SK-N-SH (cell line): Measurements from ENCODE around the gene ERBB2. TPM values are rescaled to one million over a fixed set of nuclear protein-coding genes. Genes with fewer than 3 reads are reported as not detected.

Experiments used
- CTCF ChIA-PET: fragments of 300-600, 350-600 bp; formaldehyde crosslinking; extraction: SDS; loops from one replicate; lab custom pipeline; 2021; lab: Yijun Ruan, JAX
- POLR2A ChIA-PET: fragments of 350-600 bp; sonication (Branson Sonifier 250); formaldehyde crosslinking; extraction: SDS; loops from one replicate; lab custom pipeline; 2020; ENCODE audit warnings: antibody characterized with exemption, inconsistent platforms; lab: Yijun Ruan, JAX
- DNase-seq: peaks from one replicate; pipeline ENCODE4 v3.0.0; 2012
- H2AFZ ChIP-seq: fragments of 200-600 bp; sonication (generic); 2 replicates; pipeline ENCODE4 v1.8.1; 2016; ENCODE audit warnings: antibody characterized with exemption, mild to moderate bottlenecking, low read depth
- H3F3A ChIP-seq: fragments of 200-600 bp; sonication (generic); replicated peaks from 2 replicates; pipeline ENCODE3; 2016; ENCODE audit warnings: antibody characterized with exemption, mild to moderate bottlenecking; ENCODE audit not compliant: insufficient read depth
- H3K27ac ChIP-seq, 2 experiments: fragments of 200-500 bp in 1 of 2; fragments of 200-600 bp in 1 of 2; sonication (Bioruptor generic) in 1 of 2; sonication (generic), shearing (Covaris generic) in 1 of 2; 2 replicates each; pipeline versions ENCODE4 v1.5.1 to v1.6.1; 2014 to 2016; ENCODE audit warnings: low read depth in 2 of 2, inconsistent platforms in 1 of 2, low read length in 1 of 2, mild to moderate bottlenecking in 1 of 2, mixed read lengths in 1 of 2
- H3K27me3 ChIP-seq: fragments of 200-600 bp; sonication (generic), shearing (Covaris generic); 2 replicates; pipeline ENCODE4 v1.6.1; 2016; ENCODE audit warnings: mixed run types; ENCODE audit not compliant: insufficient read depth
- H3K36me3 ChIP-seq, 2 experiments: fragments of 200-500 bp in 1 of 2; fragments of 200-600 bp in 1 of 2; sonication (Bioruptor generic) in 1 of 2; sonication (generic) in 1 of 2; replicated peaks in 1 of 2; 2 replicates each; pipeline versions ENCODE3 to v1.5.1; 2014 to 2016; ENCODE audit warnings: low read length in 1 of 2, mild to moderate bottlenecking in 1 of 2; ENCODE audit not compliant: insufficient read depth in 2 of 2, control insufficient read depth in 1 of 2
- H3K4me1 ChIP-seq, 2 experiments: fragments of 200-500 bp in 1 of 2; fragments of 200-600 bp in 1 of 2; sonication (Bioruptor generic) in 1 of 2; sonication (generic), shearing (Covaris generic) in 1 of 2; 2 replicates each; pipeline versions ENCODE4 v1.5.1 to v1.6.1; 2014 to 2016; ENCODE audit warnings: low read depth in 1 of 2, low read length in 1 of 2, mixed run types in 1 of 2; ENCODE audit not compliant: insufficient read depth in 2 of 2, control insufficient read depth in 1 of 2
- H3K4me2 ChIP-seq: fragments of 200-600 bp; sonication (generic), shearing (Covaris generic); 2 replicates; pipeline ENCODE4 v1.6.1; 2017; ENCODE audit warnings: mixed run types
- H3K4me3 ChIP-seq, 2 experiments: fragments of 200-500 bp in 1 of 2; fragments of 200-600 bp in 1 of 2; sonication (Bioruptor generic) in 1 of 2; sonication (generic), shearing (Covaris generic) in 1 of 2; 2 replicates each; pipeline versions ENCODE4 v1.5.1 to v1.8.1; 2014 to 2016; ENCODE audit warnings: low read depth in 2 of 2, inconsistent platforms in 1 of 2, low read length in 1 of 2, mild to moderate bottlenecking in 1 of 2, mixed read lengths in 1 of 2, moderate library complexity in 1 of 2
- H3K79me2 ChIP-seq: fragments of 200-600 bp; sonication (generic); 2 replicates; pipeline ENCODE4 v1.8.1; 2017; ENCODE audit warnings: mild to moderate bottlenecking; ENCODE audit not compliant: insufficient read depth
- H3K9ac ChIP-seq: fragments of 200-600 bp; sonication (generic); 2 replicates; pipeline ENCODE4 v1.6.1; 2017; ENCODE audit warnings: mixed run types
- H3K9me2 ChIP-seq: fragments of 200-600 bp; sonication (generic); 2 replicates; pipeline ENCODE4 v1.6.1; 2017; ENCODE audit warnings: mixed run types
- H3K9me3 ChIP-seq: fragments of 200-600 bp; sonication (generic); 2 replicates; pipeline ENCODE4 v1.6.1; 2017; ENCODE audit warnings: mixed run types, mild to moderate bottlenecking, moderate library complexity
- H4K20me1 ChIP-seq: fragments of 200-600 bp; sonication (generic); 2 replicates; pipeline ENCODE4 v1.6.1; 2017; ENCODE audit warnings: mild to moderate bottlenecking, mixed run types; ENCODE audit not compliant: insufficient read depth
- CHD2 ChIP-seq: fragments of 150-350 bp; IDR thresholded peaks from 2 replicates; pipeline ENCODE4 v1.6.1; 2018; ENCODE audit warnings: low read length; ENCODE audit not compliant: partially characterized antibody
- EP300 ChIP-seq, 2 experiments: IDR thresholded peaks; 2 replicates each; pipeline versions ENCODE4 v1.4.0 to v1.6.1; 2012; ENCODE audit warnings: borderline replicate concordance in 1 of 2, low read depth in 1 of 2, low read length in 1 of 2
- EZH2phosphoT487 ChIP-seq: fragments of 200-600 bp; sonication (generic); IDR thresholded peaks from 2 replicates; pipeline ENCODE4 v1.6.1; 2017; ENCODE audit warnings: low read depth, mixed run types, mild to moderate bottlenecking, antibody characterized with exemption, moderate library complexity, borderline replicate concordance
- FOSL2 ChIP-seq: IDR thresholded peaks from 2 replicates; pipeline ENCODE4 v1.4.0; 2012; ENCODE audit warnings: low read depth, mild to moderate bottlenecking, moderate library complexity, borderline replicate concordance
- GABPA ChIP-seq: IDR thresholded peaks from 2 replicates; pipeline ENCODE4 v1.4.0; 2012; ENCODE audit warnings: low read depth, mild to moderate bottlenecking
- JUND ChIP-seq: IDR thresholded peaks from 2 replicates; pipeline ENCODE4 v1.4.0; 2012
- MEF2A ChIP-seq: IDR thresholded peaks from 2 replicates; pipeline ENCODE4 v1.4.0; 2012; ENCODE audit warnings: low read depth, borderline replicate concordance
- NFIC ChIP-seq: IDR thresholded peaks from 2 replicates; pipeline ENCODE4 v1.4.0; 2012; ENCODE audit warnings: borderline replicate concordance
- PBX3 ChIP-seq: IDR thresholded peaks from 2 replicates; pipeline ENCODE4; 2012
- RAD21 ChIP-seq: IDR thresholded peaks from 2 replicates; pipeline ENCODE4 v1.6.1; 2012; ENCODE audit warnings: mild to moderate bottlenecking, low read length
- RCOR1 ChIP-seq: fragments of 150-350 bp; IDR thresholded peaks from 2 replicates; pipeline ENCODE4 v1.6.1; 2017; ENCODE audit warnings: antibody characterized with exemption, low read length
- REST ChIP-seq: IDR thresholded peaks from 2 replicates; pipeline ENCODE4 v1.6.1; 2012; ENCODE audit warnings: mild to moderate bottlenecking, low read depth, low read length, moderate library complexity
- SIN3A ChIP-seq: IDR thresholded peaks from 2 replicates; pipeline ENCODE4 v1.6.1; 2012; ENCODE audit warnings: low read depth, mild to moderate bottlenecking, low read length, moderate library complexity, borderline replicate concordance
- SMC3 ChIP-seq: IDR thresholded peaks from 2 replicates; pipeline ENCODE4 v1.6.1; 2012; ENCODE audit warnings: low read depth, low read length, improper control_type of control experiment
- YY1 ChIP-seq: IDR thresholded peaks from 2 replicates; pipeline ENCODE4 v1.4.0; 2012; ENCODE audit warnings: low read depth, mild to moderate bottlenecking
- WGBS: methylation state at CpG from one replicate; pipeline ENCODE4 v1.1.6; 2017; ENCODE audit warnings: low lambda C conversion rate; 5-methylcytosine and 5-hydroxymethylcytosine counted together
- polyA plus RNA-seq, 3 experiments: library from polyadenylated mRNA; depleted of rRNA; stranded (reverse); fragments of >200 nt; gene quantifications; 2 replicates each; pipeline ENCODE4 v1.2.3, GENCODE V29; 2012
- TF ChIP-seq, protein P1 (sequence below): IDR thresholded peaks from 2 replicates; pipeline ENCODE4 v1.4.0; 2012; ENCODE audit warnings: low read depth, borderline replicate concordance
- TF ChIP-seq, protein P2 (sequence below): fragments of 150-350 bp; IDR thresholded peaks from 2 replicates; pipeline ENCODE4 v1.6.1; 2016; ENCODE audit warnings: mild to moderate bottlenecking, low read depth, low read length

ERBB2 gene
- polyA plus RNA-seq, 1 of the 3 experiments (the other 2 are of a cell fraction): 1.9 TPM

GRCh38 chr17:39738983-39739884, 39.4 kb downstream of the ERBB2 start (continued):
- TF ChIP-seq, protein P1, sequence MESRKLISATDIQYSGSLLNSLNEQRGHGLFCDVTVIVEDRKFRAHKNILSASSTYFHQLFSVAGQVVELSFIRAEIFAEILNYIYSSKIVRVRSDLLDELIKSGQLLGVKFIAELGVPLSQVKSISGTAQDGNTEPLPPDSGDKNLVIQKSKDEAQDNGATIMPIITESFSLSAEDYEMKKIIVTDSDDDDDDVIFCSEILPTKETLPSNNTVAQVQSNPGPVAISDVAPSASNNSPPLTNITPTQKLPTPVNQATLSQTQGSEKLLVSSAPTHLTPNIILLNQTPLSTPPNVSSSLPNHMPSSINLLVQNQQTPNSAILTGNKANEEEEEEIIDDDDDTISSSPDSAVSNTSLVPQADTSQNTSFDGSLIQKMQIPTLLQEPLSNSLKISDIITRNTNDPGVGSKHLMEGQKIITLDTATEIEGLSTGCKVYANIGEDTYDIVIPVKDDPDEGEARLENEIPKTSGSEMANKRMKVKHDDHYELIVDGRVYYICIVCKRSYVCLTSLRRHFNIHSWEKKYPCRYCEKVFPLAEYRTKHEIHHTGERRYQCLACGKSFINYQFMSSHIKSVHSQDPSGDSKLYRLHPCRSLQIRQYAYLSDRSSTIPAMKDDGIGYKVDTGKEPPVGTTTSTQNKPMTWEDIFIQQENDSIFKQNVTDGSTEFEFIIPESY: no peak
- TF ChIP-seq EP300 (IDR thresholded peaks at IDR 0.05; ENCODE audit: borderline replicate concordance in 1 of 2, low read depth in 1 of 2, low read length in 1 of 2) (no peak), YY1 (no peak), JUND (no peak), FOSL2 (no peak)

- Histone ChIP-seq H4K20me1 (no peaks in the 10 kb centered on the region), H3K27ac (no peak overlapping the region), H3K4me1 (no peaks in the 10 kb centered on the region), H3K27me3 (0 out of 2 replicates have a peak, but pooled peaks cover 7% of the 10 kb centered on the region), H3K9me2 (no peaks in the 10 kb centered on the region), H3K9me3 (no peaks in the 10 kb centered on the region), H2AFZ (no peak overlapping the region), H3K79me2 (no peaks in the 10 kb centered on the region), H3K9ac (no peak overlapping the region), H3K36me3 (no peaks in the 10 kb centered on the region), H3K4me3 (no peak overlapping the region), H3K4me2 (no peak overlapping the region), H3F3A (no peaks in the 10 kb centered on the region)
- TF ChIP-seq, protein P1: no peak
- TF ChIP-seq GABPA (no peak), EZH2phosphoT487 (no peak), NFIC (no peak), RCOR1 (no peak), SIN3A (no peak), YY1 (no peak), REST (no peak), SMC3 (no peak), MEF2A (no peak), FOSL2 (no peak), RAD21 (no peak), PBX3 (no peak), CHD2 (no peak), JUND (no peak)
- TF ChIP-seq, protein P2, sequence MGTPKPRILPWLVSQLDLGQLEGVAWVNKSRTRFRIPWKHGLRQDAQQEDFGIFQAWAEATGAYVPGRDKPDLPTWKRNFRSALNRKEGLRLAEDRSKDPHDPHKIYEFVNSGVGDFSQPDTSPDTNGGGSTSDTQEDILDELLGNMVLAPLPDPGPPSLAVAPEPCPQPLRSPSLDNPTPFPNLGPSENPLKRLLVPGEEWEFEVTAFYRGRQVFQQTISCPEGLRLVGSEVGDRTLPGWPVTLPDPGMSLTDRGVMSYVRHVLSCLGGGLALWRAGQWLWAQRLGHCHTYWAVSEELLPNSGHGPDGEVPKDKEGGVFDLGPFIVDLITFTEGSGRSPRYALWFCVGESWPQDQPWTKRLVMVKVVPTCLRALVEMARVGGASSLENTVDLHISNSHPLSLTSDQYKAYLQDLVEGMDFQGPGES: no peak
- CTCF ChIA-PET: interaction anchor here (1.5 kb wide), 1 partner anchor 10 kb away, joined by 5 read pairs; the partner anchor contains the start of gene MIEN1
- POLR2A ChIA-PET: no interaction called here
- WGBS: 61% methylated on average over 9 of the region's 9 CpGs
- DNase-seq: peak; percentile 22
Observed at GRCh38 chr17:39739885-39740356, 40.1 kb downstream of the ERBB2 start.
